Measurements from ENCODE around the gene CCNK.

The CCNK gene

GRCh38 chr14:99538275-99538674 lies 57.1 kb downstream of the CCNK start:
- DNase-seq = no peak

- no peak for DNase-seq
Measured at GRCh38 chr14:99538733-99539132, 57.5 kb downstream of the CCNK start.

- DNase-seq = no peak
Measured at GRCh38 chr14:99539491-99539890, 58.3 kb downstream of the CCNK start.

GRCh38 chr14:99540196-99541032 lies 59.2 kb downstream of the CCNK start:
- no peak for DNase-seq

- DNase-seq = no peak
Measured at GRCh38 chr14:99541211-99541610, 60.0 kb downstream of the CCNK start.

- DNase-seq = no peak
Measured at GRCh38 chr14:99541677-99542470, 60.7 kb downstream of the CCNK start.

GRCh38 chr14:99542566-99542965 lies 61.4 kb downstream of the CCNK start:
- DNase-seq = no peak

GRCh38 chr14:99543370-99543769 lies 62.2 kb downstream of the CCNK start:
- no peak for DNase-seq

- DNase-seq = no peak
Measured at GRCh38 chr14:99543985-99544384, 62.8 kb downstream of the CCNK start.

- DNase-seq = no peak
Measured at GRCh38 chr14:99544991-99545390, 63.8 kb downstream of the CCNK start.

GRCh38 chr14:99545586-99545985 lies 64.4 kb downstream of the CCNK start:
- no peak for DNase-seq

- DNase-seq = peak; percentile 45
Measured at GRCh38 chr14:99546234-99546879, 65.1 kb downstream of the CCNK start.

- no peak for DNase-seq
Measured at GRCh38 chr14:99548255-99548654, 67.0 kb downstream of the CCNK start.

- no peak for DNase-seq
Measured at GRCh38 chr14:99548871-99549515, 67.8 kb downstream of the CCNK start.

GRCh38 chr14:99549684-99550083 lies 68.5 kb downstream of the CCNK start:
- DNase-seq = no peak

GRCh38 chr14:99550387-99550992 lies 69.3 kb downstream of the CCNK start:
- no peak for DNase-seq

GRCh38 chr14:99551034-99551922 lies 70.1 kb downstream of the CCNK start:
- no peak for DNase-seq

- no peak for DNase-seq
Measured at GRCh38 chr14:99552021-99552553, 70.9 kb downstream of the CCNK start.

GRCh38 chr14:99552572-99553216 lies 71.5 kb downstream of the CCNK start:
- no peak for DNase-seq

GRCh38 chr14:99554184-99554583 lies 73.0 kb downstream of the CCNK start:
- DNase-seq = no peak

All from NCI-H226 (cell line).